ENCODE results near the gene ANKRD9. TPM values are rescaled to one million over a fixed set of nuclear protein-coding genes. Genes with fewer than 3 reads are reported as not detected.
"Not testable (repeated sequence)": the region's sequence is repeated elsewhere in the genome, so short reads cannot be mapped to it uniquely, and the experiment has no call there.

ANKRD9 gene
- total RNA-seq, 1 donor from 2014 or later, result 9.4 TPM

- no peaks in the 10 kb centered on the region for H3K9me3 ChIP-seq (ENCODE audit: control insufficient read depth in 3 of 3, low read length in 3 of 3)
- no peak overlapping the region for H3K27ac ChIP-seq (ENCODE audit: low read depth, low read length)
- peaks cover 0 to 4% (median 0%) of the 10 kb centered on the region in 3 donors for H3K4me1 ChIP-seq (ENCODE audit: control insufficient read depth in 3 of 3, insufficient read depth in 3 of 3, low read length in 3 of 3)
- H3K36me3 ChIP-seq (ENCODE audit: control insufficient read depth in 3 of 3, insufficient read depth in 3 of 3, low read length in 3 of 3), result no peaks in the 10 kb centered on the region
- H3K27me3 ChIP-seq (ENCODE audit: control insufficient read depth in 3 of 3, insufficient read depth in 3 of 3, low read length in 3 of 3), result peaks cover 29 to 39% (median 37%) of the 10 kb centered on the region in 3 donors
- no peak overlapping the region for H3K9ac ChIP-seq (ENCODE audit: low read depth in 1 of 3, low read length in 3 of 3)
- no peak overlapping the region for H3K4me3 ChIP-seq (ENCODE audit: low read length in 3 of 3)
Measured at GRCh38 chr14:102545461-102546265, 36.1 kb upstream of the ANKRD9 start.

DNA sequence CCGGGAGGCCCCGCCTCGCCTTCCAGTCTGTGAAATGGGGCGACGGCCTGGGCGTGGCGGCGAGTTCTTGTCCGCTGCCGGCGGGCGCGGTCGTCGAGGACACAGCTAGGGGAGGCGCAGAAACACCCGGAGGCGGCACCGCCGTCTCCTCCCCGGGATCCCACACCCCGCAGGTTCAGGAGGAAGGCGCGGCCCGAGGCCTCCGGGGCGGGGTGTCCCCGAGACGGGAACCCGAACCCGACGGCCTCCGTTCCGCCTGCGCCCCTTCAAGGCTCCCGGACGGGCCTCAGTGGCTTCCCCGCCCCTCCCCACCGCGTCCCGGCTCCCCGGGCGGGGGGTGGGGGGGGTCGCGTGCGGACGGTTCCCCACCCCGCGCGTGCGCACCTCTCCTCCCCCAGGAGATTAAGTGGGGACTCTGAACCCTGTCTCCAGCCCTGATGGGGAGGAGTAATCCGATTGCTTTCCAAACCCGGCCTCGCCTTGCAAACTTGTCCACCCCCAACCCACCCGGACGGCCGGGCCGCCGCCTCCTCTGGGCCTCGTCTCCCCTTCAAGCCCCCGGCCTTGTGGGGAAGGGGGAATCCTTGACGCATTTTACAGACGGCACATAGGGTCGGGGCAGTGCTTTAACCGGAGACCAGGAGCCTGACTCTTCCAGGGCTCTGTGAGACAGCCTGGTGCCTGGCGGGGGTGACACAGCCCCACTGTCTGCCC is 35.3 kb upstream of the ANKRD9 start:
- no peak overlapping the region for H3K27ac ChIP-seq (ENCODE audit: low read depth, low read length)

DNA sequence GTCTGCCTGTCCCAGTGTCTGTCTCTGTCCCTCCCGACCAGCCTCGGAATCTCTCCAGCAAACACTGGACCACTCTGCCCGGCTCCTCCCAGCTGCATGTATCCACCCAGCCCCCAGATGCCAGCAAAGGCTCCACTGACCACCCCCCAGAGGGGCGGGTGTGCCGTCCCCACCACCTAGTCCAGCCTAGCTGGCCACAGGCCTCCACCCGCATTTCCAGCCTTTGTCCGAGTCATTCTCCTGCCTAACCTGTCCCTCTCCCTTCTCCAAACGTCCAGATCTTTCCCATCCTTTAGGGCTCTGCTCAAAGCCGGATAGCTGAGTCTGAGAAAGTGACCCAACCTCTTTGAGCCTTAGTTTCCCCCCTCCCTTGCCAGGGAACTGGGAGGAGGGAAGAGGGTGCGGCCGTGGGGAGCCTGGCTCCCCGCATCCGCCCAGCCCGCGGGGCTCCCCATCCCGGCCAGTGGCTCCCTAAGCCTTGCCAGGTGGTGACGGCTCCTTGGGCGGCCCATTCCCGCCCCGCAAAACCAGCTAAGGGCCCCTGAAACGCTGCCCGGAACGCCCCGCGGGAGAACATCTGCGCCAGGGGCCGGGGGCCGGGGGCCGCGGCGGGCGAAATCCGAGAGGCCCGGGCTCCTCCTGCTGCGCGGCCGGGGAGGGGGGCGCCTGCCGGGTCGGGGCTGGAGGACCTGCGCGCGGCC is 34.6 kb upstream of the ANKRD9 start:
- Histone ChIP-seq H3K36me3 (ENCODE audit: control insufficient read depth in 3 of 3, insufficient read depth in 3 of 3, low read length in 3 of 3) (no peaks in the 10 kb centered on the region), H3K9me3 (ENCODE audit: control insufficient read depth in 3 of 3, low read length in 3 of 3) (no peaks in the 10 kb centered on the region), H3K4me1 (ENCODE audit: control insufficient read depth in 3 of 3, insufficient read depth in 3 of 3, low read length in 3 of 3) (peaks cover 0 to 9% (median 6%) of the 10 kb centered on the region in 3 donors), H3K4me3 (ENCODE audit: low read length in 3 of 3) (no peak overlapping the region), H3K9ac (ENCODE audit: low read depth in 1 of 3, low read length in 3 of 3) (no peak overlapping the region), H3K27me3 (ENCODE audit: control insufficient read depth in 3 of 3, insufficient read depth in 3 of 3, low read length in 3 of 3) (peaks cover 29 to 41% (median 35%) of the 10 kb centered on the region in 3 donors), H3K27ac (ENCODE audit: low read depth, low read length) (no peak overlapping the region)

More for the DNA sequence above, 35.3 kb upstream of the ANKRD9 start:
- Histone ChIP-seq H3K4me1 (ENCODE audit: control insufficient read depth in 3 of 3, insufficient read depth in 3 of 3, low read length in 3 of 3) (peaks cover 0 to 4% (median 2%) of the 10 kb centered on the region in 3 donors), H3K9ac (ENCODE audit: low read depth in 1 of 3, low read length in 3 of 3) (no peak overlapping the region), H3K27me3 (ENCODE audit: control insufficient read depth in 3 of 3, insufficient read depth in 3 of 3, low read length in 3 of 3) (peaks cover 29 to 41% (median 35%) of the 10 kb centered on the region in 3 donors), H3K9me3 (ENCODE audit: control insufficient read depth in 3 of 3, low read length in 3 of 3) (no peaks in the 10 kb centered on the region), H3K4me3 (ENCODE audit: low read length in 3 of 3) (no peak overlapping the region), H3K36me3 (ENCODE audit: control insufficient read depth in 3 of 3, insufficient read depth in 3 of 3, low read length in 3 of 3) (no peaks in the 10 kb centered on the region)

DNA sequence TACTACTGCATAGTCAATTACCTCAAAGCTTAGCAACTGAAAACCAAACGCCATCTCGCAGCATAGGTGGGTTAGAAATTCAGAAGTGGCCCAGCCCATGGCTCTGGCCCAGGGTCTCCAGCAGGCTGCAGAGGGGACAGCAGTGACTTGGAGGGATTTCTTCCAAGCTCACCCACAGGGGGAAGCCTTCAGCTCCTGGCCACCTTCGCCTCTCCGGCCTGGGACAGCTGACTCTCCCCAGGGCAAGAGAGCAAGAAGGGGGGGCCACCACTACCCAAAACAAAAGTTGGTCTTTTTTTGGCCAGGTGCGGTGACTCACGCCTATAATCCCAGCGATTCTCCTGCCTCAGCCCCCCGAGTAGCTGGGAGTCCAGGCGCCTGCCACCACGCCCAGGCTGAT is 32.2 kb upstream of the ANKRD9 start:
- Histone ChIP-seq H3K4me3 (ENCODE audit: low read length in 3 of 3) (no peak overlapping the region), H3K27me3 (ENCODE audit: control insufficient read depth in 3 of 3, insufficient read depth in 3 of 3, low read length in 3 of 3) (peaks cover 29 to 34% (median 29%) of the 10 kb centered on the region in 3 donors), H3K36me3 (ENCODE audit: control insufficient read depth in 3 of 3, insufficient read depth in 3 of 3, low read length in 3 of 3) (no peaks in the 10 kb centered on the region), H3K4me1 (ENCODE audit: control insufficient read depth in 3 of 3, insufficient read depth in 3 of 3, low read length in 3 of 3) (peaks cover 0 to 9% (median 6%) of the 10 kb centered on the region in 3 donors), H3K9me3 (ENCODE audit: control insufficient read depth in 3 of 3, low read length in 3 of 3) (no peaks in the 10 kb centered on the region), H3K27ac (ENCODE audit: low read depth, low read length) (no peak overlapping the region), H3K9ac (ENCODE audit: low read depth in 1 of 3, low read length in 3 of 3) (no peak overlapping the region)

- H3K27me3 ChIP-seq (ENCODE audit: control insufficient read depth in 3 of 3, insufficient read depth in 3 of 3, low read length in 3 of 3), result peaks cover 27 to 33% (median 29%) of the 10 kb centered on the region in 3 donors
- not testable (repeated sequence) for H3K27ac ChIP-seq (ENCODE audit: low read depth, low read length); H3K4me3 ChIP-seq (ENCODE audit: low read length in 3 of 3); H3K9me3 ChIP-seq (ENCODE audit: control insufficient read depth in 3 of 3, low read length in 3 of 3); H3K9ac ChIP-seq (ENCODE audit: low read depth in 1 of 3, low read length in 3 of 3); H3K36me3 ChIP-seq (ENCODE audit: control insufficient read depth in 3 of 3, insufficient read depth in 3 of 3, low read length in 3 of 3); H3K4me1 ChIP-seq (ENCODE audit: control insufficient read depth in 3 of 3, insufficient read depth in 3 of 3, low read length in 3 of 3)
Measured at GRCh38 chr14:102541029-102541491, 31.5 kb upstream of the ANKRD9 start.

DNA sequence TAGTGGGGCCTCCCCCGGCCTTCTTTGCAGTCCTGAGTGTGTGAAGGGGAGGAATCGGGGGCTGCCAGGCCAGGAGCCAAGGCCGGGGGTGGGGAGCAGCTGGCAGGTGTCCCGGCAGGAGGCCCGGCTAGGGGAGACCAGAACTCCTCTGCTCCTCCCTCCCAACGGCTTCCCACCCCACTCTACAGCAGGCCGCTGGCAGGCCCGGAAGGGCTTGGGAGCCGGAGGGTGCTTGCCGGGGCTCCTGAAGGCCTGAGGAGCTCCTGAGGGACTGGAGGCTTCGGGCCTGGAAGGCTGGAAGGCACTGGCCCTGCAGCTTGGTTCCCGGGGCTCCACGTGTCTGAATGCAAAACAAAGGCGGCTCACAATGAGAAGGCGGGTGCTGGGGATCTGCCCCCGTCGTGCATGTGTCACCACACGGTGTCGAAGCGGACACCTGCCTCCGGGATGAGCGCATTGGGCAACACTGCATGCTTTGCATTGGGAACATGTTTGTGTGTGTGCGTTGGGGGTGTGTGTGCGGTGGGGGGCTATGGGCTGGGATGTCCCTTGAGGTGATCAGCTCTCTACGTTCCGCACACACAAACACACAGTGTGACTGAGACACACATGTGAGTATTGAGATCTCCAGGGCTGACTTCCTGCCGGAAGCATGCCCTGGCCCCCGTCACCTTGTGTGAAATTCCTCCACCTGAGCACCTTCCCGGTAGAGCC is 30.9 kb upstream of the ANKRD9 start:
- no peaks in the 10 kb centered on the region for H3K9me3 ChIP-seq (ENCODE audit: control insufficient read depth in 3 of 3, low read length in 3 of 3)
- no peak overlapping the region for H3K4me3 ChIP-seq (ENCODE audit: low read length in 3 of 3)
- peaks cover 0 to 6% (median 6%) of the 10 kb centered on the region in 3 donors for H3K4me1 ChIP-seq (ENCODE audit: control insufficient read depth in 3 of 3, insufficient read depth in 3 of 3, low read length in 3 of 3)
- H3K27me3 ChIP-seq (ENCODE audit: control insufficient read depth in 3 of 3, insufficient read depth in 3 of 3, low read length in 3 of 3), result peaks cover 21 to 27% (median 23%) of the 10 kb centered on the region in 3 donors
- H3K9ac ChIP-seq (ENCODE audit: low read depth in 1 of 3, low read length in 3 of 3), result no peak overlapping the region
- no peaks in the 10 kb centered on the region for H3K36me3 ChIP-seq (ENCODE audit: control insufficient read depth in 3 of 3, insufficient read depth in 3 of 3, low read length in 3 of 3)
- no peak overlapping the region for H3K27ac ChIP-seq (ENCODE audit: low read depth, low read length)

- H3K9ac ChIP-seq (ENCODE audit: low read depth in 1 of 3, low read length in 3 of 3), result no peak overlapping the region
- no peaks in the 10 kb centered on the region for H3K9me3 ChIP-seq (ENCODE audit: control insufficient read depth in 3 of 3, low read length in 3 of 3)
- no peak overlapping the region for H3K4me3 ChIP-seq (ENCODE audit: low read length in 3 of 3)
- no peaks in the 10 kb centered on the region for H3K36me3 ChIP-seq (ENCODE audit: control insufficient read depth in 3 of 3, insufficient read depth in 3 of 3, low read length in 3 of 3)
- H3K27me3 ChIP-seq (ENCODE audit: control insufficient read depth in 3 of 3, insufficient read depth in 3 of 3, low read length in 3 of 3), result peaks cover 14 to 20% (median 15%) of the 10 kb centered on the region in 3 donors
- H3K27ac ChIP-seq (ENCODE audit: low read depth, low read length), result no peak overlapping the region
- peaks cover 0 to 6% (median 6%) of the 10 kb centered on the region in 3 donors for H3K4me1 ChIP-seq (ENCODE audit: control insufficient read depth in 3 of 3, insufficient read depth in 3 of 3, low read length in 3 of 3)
Measured at GRCh38 chr14:102539544-102540314, 30.2 kb upstream of the ANKRD9 start.

GRCh38 chr14:102538602-102539543 is 29.3 kb upstream of the ANKRD9 start:
- Histone ChIP-seq H3K27me3 (ENCODE audit: control insufficient read depth in 3 of 3, insufficient read depth in 3 of 3, low read length in 3 of 3) (peaks cover 7 to 12% (median 7%) of the 10 kb centered on the region in 3 donors), H3K4me1 (ENCODE audit: control insufficient read depth in 3 of 3, insufficient read depth in 3 of 3, low read length in 3 of 3) (peaks cover 0 to 6% (median 6%) of the 10 kb centered on the region in 3 donors), H3K4me3 (ENCODE audit: low read length in 3 of 3) (no peak overlapping the region), H3K36me3 (ENCODE audit: control insufficient read depth in 3 of 3, insufficient read depth in 3 of 3, low read length in 3 of 3) (no peaks in the 10 kb centered on the region), H3K9ac (ENCODE audit: low read depth in 1 of 3, low read length in 3 of 3) (no peak overlapping the region), H3K9me3 (ENCODE audit: control insufficient read depth in 3 of 3, low read length in 3 of 3) (no peaks in the 10 kb centered on the region), H3K27ac (ENCODE audit: low read depth, low read length) (no peak overlapping the region)
